SK-N-SH treated with all-trans-retinoic acid at 6 μM for 48 hours (cell line): Measurements from ENCODE around the gene SSUH2.

Source experiments
- ATAC-seq: fragments of 200-7000 bp; cut with Tn5 transposase; 3 replicates; pipeline ENCODE4 v1.9.1; 2020; ENCODE audit warnings: mild to moderate bottlenecking, moderate library complexity
- ARNTL ChIP-seq: fragments of 450-650 bp; formaldehyde crosslinking; IDR thresholded peaks from 2 replicates; pipeline ENCODE4 v1.5.0; 2020; ENCODE audit warnings: low read depth, mild to moderate bottlenecking, moderate library complexity, borderline replicate concordance
- BACH2 ChIP-seq: fragments of 250-450 bp; sonication (Bioruptor Pico); IDR thresholded peaks from 2 replicates; pipeline ENCODE4 v1.9.0; 2021; ENCODE audit warnings: mild to moderate bottlenecking, borderline replicate concordance
- CREB5 ChIP-seq: fragments of 250-450 bp; sonication (Bioruptor Pico); IDR thresholded peaks from 2 replicates; pipeline ENCODE4 v1.5.1; 2020; ENCODE audit warnings: low read depth, mild to moderate bottlenecking, moderate library complexity
- CSDC2 ChIP-seq: fragments of 250-450 bp; sonication (Bioruptor Pico); IDR thresholded peaks from 2 replicates; pipeline ENCODE4 v1.5.0; 2020; ENCODE audit warnings: mild to moderate bottlenecking, moderate library complexity
- CSRNP3 ChIP-seq: fragments of 250-450 bp; sonication (Bioruptor Pico); IDR thresholded peaks from 2 replicates; pipeline ENCODE4 v1.5.1; 2021; ENCODE audit warnings: mild to moderate bottlenecking, moderate library complexity
- ESRRG ChIP-seq: fragments of 250-450 bp; sonication (Bioruptor Pico); IDR thresholded peaks from 2 replicates; pipeline ENCODE4 v1.6.1; 2021; ENCODE audit warnings: mild to moderate bottlenecking
- GLIS3 ChIP-seq: fragments of 250-450 bp; sonication (Bioruptor Pico); IDR thresholded peaks from 2 replicates; pipeline ENCODE4 v1.5.0; 2020; ENCODE audit warnings: mild to moderate bottlenecking, moderate library complexity
- ISL1 ChIP-seq: fragments of 250-450 bp; sonication (Bioruptor Pico); IDR thresholded peaks from 2 replicates; pipeline ENCODE4 v2.1.2; 2022; ENCODE audit warnings: mild to moderate bottlenecking, moderate library complexity
- OSR1 ChIP-seq: fragments of 250-450 bp; sonication (Bioruptor Pico); IDR thresholded peaks from 2 replicates; pipeline ENCODE4 v1.8.0; 2022; ENCODE audit warnings: moderate library complexity, mild to moderate bottlenecking, inconsistent platforms
- PATZ1 ChIP-seq: fragments of 250-450 bp; sonication (Bioruptor Pico); IDR thresholded peaks from 2 replicates; pipeline ENCODE4 v1.8.0; 2020; ENCODE audit warnings: mild to moderate bottlenecking, moderate library complexity, borderline replicate concordance
- PPARA ChIP-seq: fragments of 250-450 bp; sonication (Bioruptor Pico); IDR thresholded peaks from 2 replicates; pipeline ENCODE4 v1.5.0; 2020; ENCODE audit warnings: mild to moderate bottlenecking, borderline replicate concordance
- RARB ChIP-seq: fragments of 250-450 bp; sonication (Bioruptor Pico); IDR thresholded peaks from 2 replicates; pipeline ENCODE4 v1.8.0; 2021; ENCODE audit warnings: mild to moderate bottlenecking, moderate library complexity
- SNAI2 ChIP-seq: fragments of 250-450 bp; sonication (Bioruptor Pico); IDR thresholded peaks from 2 replicates; pipeline ENCODE4 v1.5.0; 2020; ENCODE audit warnings: mild to moderate bottlenecking, moderate library complexity
- TCF4 ChIP-seq: fragments of 250-450 bp; sonication (Bioruptor Pico); IDR thresholded peaks from 2 replicates; pipeline ENCODE4 v1.8.0; 2021; ENCODE audit warnings: mild to moderate bottlenecking, moderate library complexity, borderline replicate concordance
- TOX ChIP-seq: fragments of 250-450 bp; sonication (Bioruptor Pico); IDR thresholded peaks from 2 replicates; pipeline ENCODE4 v1.8.0; 2021; ENCODE audit warnings: mild to moderate bottlenecking, moderate library complexity, borderline replicate concordance
- TSHZ2 ChIP-seq: fragments of 250-450 bp; sonication (Bioruptor Pico); IDR thresholded peaks from 2 replicates; pipeline ENCODE4 v1.5.0; 2020; ENCODE audit warnings: mild to moderate bottlenecking, moderate library complexity
- ZC3H10 ChIP-seq: fragments of 250-450 bp; sonication (Bioruptor Pico); IDR thresholded peaks from 2 replicates; pipeline ENCODE4 v1.5.1; 2021; ENCODE audit warnings: mild to moderate bottlenecking, moderate library complexity
- ZFP3 ChIP-seq: fragments of 250-450 bp; sonication (Bioruptor Pico); IDR thresholded peaks from 2 replicates; pipeline ENCODE4 v1.5.0; 2020; ENCODE audit warnings: mild to moderate bottlenecking, moderate library complexity
- ZFP30 ChIP-seq: fragments of 450-650 bp; formaldehyde crosslinking; IDR thresholded peaks from 2 replicates; pipeline ENCODE4 v1.5.0; 2022; ENCODE audit warnings: mild to moderate bottlenecking, moderate library complexity
- ZNF565 ChIP-seq: fragments of 450-650 bp; formaldehyde crosslinking; conservative IDR thresholded peaks from 2 replicates; pipeline ENCODE4 v1.5.0; 2020; ENCODE audit warnings: low read depth, mild to moderate bottlenecking, moderate library complexity
- ZNF70 ChIP-seq: fragments of 450-650 bp; formaldehyde crosslinking; IDR thresholded peaks from 2 replicates; pipeline ENCODE4 v1.5.0; 2020; ENCODE audit warnings: mild to moderate bottlenecking, moderate library complexity
- ZNF8 ChIP-seq: fragments of 450-650 bp; formaldehyde crosslinking; IDR thresholded peaks from 2 replicates; pipeline ENCODE4 v1.5.0; 2020; ENCODE audit warnings: mild to moderate bottlenecking, moderate library complexity

The SSUH2 gene

GRCh38 chr3:8575364-8576104 is 69.1 kb downstream of the SSUH2 start:
- TF ChIP-seq PATZ1 (CRISPR knock-in tag) (no peak), ARNTL (no peak), TCF4 (CRISPR knock-in tag) (no peak), ZFP30 (no peak), SNAI2 (CRISPR knock-in tag) (no peak), CREB5 (CRISPR knock-in tag) (no peak), GLIS3 (CRISPR knock-in tag) (no peak), ZNF8 (CRISPR knock-in tag) (no peak), TSHZ2 (CRISPR knock-in tag) (no peak), TOX (no peak), ZNF70 (no peak)
- TF ChIP-seq, all 23 proteins: peak for 0
- ATAC-seq: no peak

- no peak for ATAC-seq
- TF ChIP-seq TCF4 (CRISPR knock-in tag) (no peak), ZC3H10 (CRISPR knock-in tag) (no peak), ZFP3 (CRISPR knock-in tag) (no peak), PPARA (no peak), ISL1 (no peak), RARB (CRISPR knock-in tag) (no peak), GLIS3 (CRISPR knock-in tag) (no peak), ZNF565 (CRISPR knock-in tag) (no peak), ZNF70 (no peak), PATZ1 (CRISPR knock-in tag) (no peak), ESRRG (no peak), ZFP30 (no peak), SNAI2 (CRISPR knock-in tag) (no peak)
Measured at GRCh38 chr3:8574670-8575322, 69.8 kb downstream of the SSUH2 start.

- no peak for ATAC-seq
- TF ChIP-seq OSR1 (CRISPR knock-in tag): no peak
- TF ChIP-seq SNAI2 (CRISPR knock-in tag): no peak
- no peak for TF ChIP-seq TOX
- no peak for TF ChIP-seq ZNF8 (CRISPR knock-in tag)
- TF ChIP-seq RARB (CRISPR knock-in tag): no peak
- TF ChIP-seq ZC3H10 (CRISPR knock-in tag): no peak
- TF ChIP-seq BACH2: no peak
- no peak for TF ChIP-seq CSRNP3 (CRISPR knock-in tag)
- TF ChIP-seq TCF4 (CRISPR knock-in tag): no peak
- no peak for TF ChIP-seq PATZ1 (CRISPR knock-in tag)
- TF ChIP-seq CSDC2 (CRISPR knock-in tag): no peak
- TF ChIP-seq TSHZ2 (CRISPR knock-in tag): no peak; the same call in 1 of the 2 replicates
Measured at GRCh38 chr3:8574040-8574669, 70.4 kb downstream of the SSUH2 start.
